Measurements from ENCODE around the gene HSPD1.
A peak's percentile ranks its signal among the peaks of the same experiment; 100 is the strongest.

HSPD1 gene

DNA sequence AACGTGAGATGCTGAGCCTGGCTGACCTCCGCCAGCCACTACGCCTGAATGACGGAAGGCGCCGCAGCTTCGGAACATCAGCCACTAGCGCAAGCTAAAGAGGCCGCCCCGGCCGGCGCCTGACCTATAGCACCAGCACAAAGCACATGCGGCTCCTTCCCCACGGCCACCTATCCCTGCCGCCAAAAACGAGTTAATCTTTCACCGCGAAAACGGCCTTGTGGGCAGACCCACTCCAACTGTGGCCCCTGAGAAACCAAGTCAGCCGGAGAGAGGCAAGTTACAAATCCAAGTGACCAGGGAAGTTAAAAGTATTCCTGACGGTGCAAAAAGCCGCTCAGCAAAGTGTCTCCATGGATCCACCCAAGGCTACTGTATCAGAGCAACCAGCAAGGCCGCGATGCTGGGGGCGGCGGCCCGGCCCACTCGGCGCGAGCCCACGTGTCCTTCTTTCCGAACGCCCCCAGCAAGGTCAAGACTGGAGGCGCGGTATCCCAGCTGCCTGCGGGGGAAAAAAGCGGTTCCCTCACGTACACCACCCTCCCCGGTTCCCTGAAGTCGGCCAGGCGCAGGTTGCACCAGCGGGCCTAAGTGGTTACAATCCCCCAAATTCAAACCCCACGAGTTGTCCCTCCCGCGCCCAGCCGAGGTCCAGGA, 575 bp downstream of the HSPD1 start (continued):
- TF ChIP-seq REST (tag by site-specific recombination; IDR thresholded peaks at IDR 0.05) (peak; percentile 5; the same call in 1 of the 2 replicates), ZNF404 (tag by site-specific recombination; IDR thresholded peaks at IDR 0.05) (no peak), ZFP41 (tag by site-specific recombination; IDR thresholded peaks at IDR 0.05; ENCODE audit: borderline replicate concordance) (no peak), GLIS2 (tag by site-specific recombination; IDR thresholded peaks at IDR 0.05) (peak; percentile 89), ZFHX2 (tag by site-specific recombination; conservative IDR thresholded peaks at IDR 0.05) (peak; percentile 91), ZNF629 (tag by site-specific recombination; IDR thresholded peaks at IDR 0.05) (no peak), IKZF3 (tag by site-specific recombination; IDR thresholded peaks at IDR 0.05) (no peak), ZNF416 (tag by site-specific recombination; IDR thresholded peaks at IDR 0.05) (no peak), ZFP37 (tag by site-specific recombination; IDR thresholded peaks at IDR 0.05) (no peak), FEZF1 (tag by site-specific recombination; IDR thresholded peaks at IDR 0.05) (no peak)

- ChIA-PET POLR2A (interaction anchor here (0.6 to 5.4 kb wide), 9 partner anchors 9 to 207 kb away, joined by 3 to 85 read pairs (median 17); partner anchors contain the start of genes COQ10B, MARS2, MOB4 and SF3B1), CTCF (interaction anchor here (0.6 to 0.7 kb wide), 2 partner anchors 22 to 815 kb away, joined by 3 read pairs; no protein-coding TSS in a partner anchor)
- peaks cover 48 to 78% of the 10 kb centered on the region in 2 experiments for H3K36me3 ChIP-seq (ENCODE audit: control insufficient read depth in 2 of 2, insufficient read depth in 1 of 2, low read length in 2 of 2)
- peak overlapping the region; percentile 92; the same call in 1 of the 2 replicates for H3K27ac ChIP-seq (ENCODE audit: extremely low read depth, low read depth, low read length)
- peaks cover 12% of the 10 kb centered on the region; the same call in 1 of the 2 replicates for H3K4me1 ChIP-seq (ENCODE audit: control insufficient read depth, insufficient read depth, low read length)
- H3K4me3 ChIP-seq (ENCODE audit: low read depth, low read length) = peak overlapping the region; percentile 93
- H3K9me3 ChIP-seq (ENCODE audit: control insufficient read depth, insufficient read depth, low read depth, low read length) = no peaks in the 10 kb centered on the region
- TF ChIP-seq KLF8 (tag by site-specific recombination; IDR thresholded peaks at IDR 0.05) (no peak), SCRT1 (tag by site-specific recombination; IDR thresholded peaks at IDR 0.05; ENCODE audit: borderline replicate concordance) (no peak), ZFP69B (tag by site-specific recombination; IDR thresholded peaks at IDR 0.05) (no peak), ZNF792 (tag by site-specific recombination; IDR thresholded peaks at IDR 0.05) (no peak), ZBTB7A (tag by site-specific recombination; IDR thresholded peaks at IDR 0.05; ENCODE audit: low read depth) (no peak), ATF2 (tag by site-specific recombination; IDR thresholded peaks at IDR 0.05; ENCODE audit: low read depth) (no peak), ZNF426 (tag by site-specific recombination; IDR thresholded peaks at IDR 0.05) (no peak), KLF7 (tag by site-specific recombination; IDR thresholded peaks at IDR 0.05; ENCODE audit: borderline replicate concordance) (no peak), KLF1 (tag by site-specific recombination; IDR thresholded peaks at IDR 0.05) (no peak), ZBTB1 (tag by site-specific recombination; IDR thresholded peaks at IDR 0.05) (no peak), ZNF837 (tag by site-specific recombination; IDR thresholded peaks at IDR 0.05) (no peak), ZNF248 (tag by site-specific recombination; IDR thresholded peaks at IDR 0.05) (no peak), SCRT2 (tag by site-specific recombination; IDR thresholded peaks at IDR 0.05) (peak; percentile 56; the same call in 1 of the 2 replicates), ZSCAN4 (tag by site-specific recombination; IDR thresholded peaks at IDR 0.05) (no peak), ZNF600 (tag by site-specific recombination; IDR thresholded peaks at IDR 0.05) (0 out of 2 replicates have a peak, but pooled peaks have one; percentile 64), ZNF623 (tag by site-specific recombination; IDR thresholded peaks at IDR 0.05) (no peak), ZNF16 (tag by site-specific recombination; IDR thresholded peaks at IDR 0.05; ENCODE audit: low read depth) (no peak), INSM2 (tag by site-specific recombination; IDR thresholded peaks at IDR 0.05) (no peak), ZBTB17 (tag by site-specific recombination; IDR thresholded peaks at IDR 0.05) (no peak), ZFP37 (tag by site-specific recombination; IDR thresholded peaks at IDR 0.05) (no peak), ZNF169 (tag by site-specific recombination; IDR thresholded peaks at IDR 0.05) (no peak)
Observed at GRCh38 chr2:197498235-197498936, 1.3 kb downstream of the HSPD1 start.
